GM12874 (cell line): Measurements from ENCODE around the gene REEP1.

ENCODE experiments used
- TF ChIP-seq, protein P1 (sequence below): IDR thresholded peaks from 2 replicates; pipeline ENCODE4 v1.5.1; 2011; ENCODE audit warnings: low read depth, mild to moderate bottlenecking, control low read depth, low read length, moderate library complexity; ENCODE audit not compliant: insufficient read depth

The REEP1 gene

GRCh38 chr2:86305195-86305914, 32.1 kb downstream of the REEP1 start:
- TF ChIP-seq, protein P1, sequence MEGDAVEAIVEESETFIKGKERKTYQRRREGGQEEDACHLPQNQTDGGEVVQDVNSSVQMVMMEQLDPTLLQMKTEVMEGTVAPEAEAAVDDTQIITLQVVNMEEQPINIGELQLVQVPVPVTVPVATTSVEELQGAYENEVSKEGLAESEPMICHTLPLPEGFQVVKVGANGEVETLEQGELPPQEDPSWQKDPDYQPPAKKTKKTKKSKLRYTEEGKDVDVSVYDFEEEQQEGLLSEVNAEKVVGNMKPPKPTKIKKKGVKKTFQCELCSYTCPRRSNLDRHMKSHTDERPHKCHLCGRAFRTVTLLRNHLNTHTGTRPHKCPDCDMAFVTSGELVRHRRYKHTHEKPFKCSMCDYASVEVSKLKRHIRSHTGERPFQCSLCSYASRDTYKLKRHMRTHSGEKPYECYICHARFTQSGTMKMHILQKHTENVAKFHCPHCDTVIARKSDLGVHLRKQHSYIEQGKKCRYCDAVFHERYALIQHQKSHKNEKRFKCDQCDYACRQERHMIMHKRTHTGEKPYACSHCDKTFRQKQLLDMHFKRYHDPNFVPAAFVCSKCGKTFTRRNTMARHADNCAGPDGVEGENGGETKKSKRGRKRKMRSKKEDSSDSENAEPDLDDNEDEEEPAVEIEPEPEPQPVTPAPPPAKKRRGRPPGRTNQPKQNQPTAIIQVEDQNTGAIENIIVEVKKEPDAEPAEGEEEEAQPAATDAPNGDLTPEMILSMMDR: no peak

DNA sequence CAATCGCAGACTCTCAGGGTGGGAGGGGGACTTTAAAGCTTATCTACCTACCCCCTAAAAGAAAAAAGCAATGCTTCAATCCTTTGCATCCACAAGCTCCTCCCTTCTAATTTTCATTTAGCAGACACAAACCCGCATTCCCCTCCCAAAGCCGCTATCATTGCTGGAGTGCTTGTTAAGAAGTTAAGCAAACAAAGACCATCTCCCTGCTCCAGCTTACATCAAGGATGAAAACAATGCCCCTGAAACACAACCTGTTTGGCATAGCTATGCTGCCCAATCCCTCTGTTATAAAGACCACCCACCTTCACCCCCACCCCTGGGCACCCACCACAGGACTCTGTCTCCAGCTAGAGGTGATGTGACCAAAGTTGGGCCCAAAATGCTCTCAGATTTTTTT, 33.0 kb downstream of the REEP1 start:
- TF ChIP-seq, protein P1: no peak

DNA sequence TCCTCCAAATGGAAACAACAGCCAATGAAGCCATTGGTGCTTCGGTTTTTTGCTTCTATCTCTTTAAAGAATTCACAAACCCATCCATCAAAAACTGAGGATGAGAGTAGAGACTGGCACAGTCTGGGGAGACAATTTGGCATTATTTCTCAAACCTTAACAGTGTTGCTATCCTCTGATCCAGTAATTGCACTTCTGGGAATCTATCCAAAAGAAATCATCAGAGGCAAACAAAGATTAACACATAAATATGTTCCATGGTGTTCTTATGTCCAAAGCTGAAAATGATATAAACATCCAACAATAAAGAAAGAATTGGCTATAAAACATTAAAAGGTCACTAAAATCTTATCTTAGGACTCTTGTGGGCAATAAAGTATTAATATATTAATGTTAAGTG, 35.1 kb downstream of the REEP1 start:
- TF ChIP-seq, protein P1: no peak

GRCh38 chr2:86301711-86302202, 35.7 kb downstream of the REEP1 start:
- TF ChIP-seq, protein P1: no peak

GRCh38 chr2:86301009-86301408, 36.4 kb downstream of the REEP1 start:
- TF ChIP-seq, protein P1: no peak

DNA sequence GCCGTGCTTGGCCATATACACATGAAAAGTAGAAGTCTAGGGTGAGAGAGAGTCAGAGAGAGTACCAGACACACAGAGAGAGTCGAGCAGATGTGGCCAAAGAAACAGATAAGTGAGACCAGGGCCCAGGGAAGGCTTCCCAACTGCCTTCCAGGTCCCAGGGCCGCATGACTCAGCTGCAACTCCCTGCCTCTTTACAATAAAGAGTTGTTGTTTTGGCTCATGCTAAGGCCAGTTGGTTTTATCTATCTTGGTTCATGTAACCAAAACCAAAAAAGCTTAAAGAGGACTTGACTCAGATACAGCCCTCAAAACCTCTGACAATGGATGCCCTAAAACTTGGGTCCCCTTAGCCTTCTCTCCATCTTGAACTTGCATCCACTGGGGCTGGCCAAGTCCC, 36.9 kb downstream of the REEP1 start:
- TF ChIP-seq, protein P1: no peak

- TF ChIP-seq, protein P1: no peak
Measured at GRCh38 chr2:86298411-86299390, 38.7 kb downstream of the REEP1 start.
